Skin epidermis (tissue), 12 donors: Measurements from ENCODE around the gene CHURC1.

Source experiments
- H3K27ac ChIP-seq, 21 experiments: fragments of 200-600 bp; sonication (generic) in 11 of 21; one replicate each; pipeline ENCODE4 v1.5.0; 2020; ENCODE audit warnings: mild to moderate bottlenecking in 3 of 21, inconsistent platforms in 2 of 21, moderate library complexity in 2 of 21
- H3K4me3 ChIP-seq, 7 experiments: fragments of 200-600 bp; sonication (generic) in 2 of 7; one replicate each; pipeline ENCODE4 v1.5.0; 2020; ENCODE audit warnings: inconsistent platforms in 2 of 7, mild to moderate bottlenecking in 2 of 7, moderate library complexity in 1 of 7

Gene CHURC1

GRCh38 chr14:64914237-64915028 is at the start of gene CHURC1:
TSS of gene CHURC1 (plus strand) at chr14:64914455. CDS start at chr14:64914496, 41 bp downstream.
- Histone ChIP-seq H3K4me3 (peak within 1 kb of the TSS; percentile 57 to 98 (median 80)), H3K27ac (peak within 1 kb of the TSS; percentile 83 to 100 (median 97))

DNA sequence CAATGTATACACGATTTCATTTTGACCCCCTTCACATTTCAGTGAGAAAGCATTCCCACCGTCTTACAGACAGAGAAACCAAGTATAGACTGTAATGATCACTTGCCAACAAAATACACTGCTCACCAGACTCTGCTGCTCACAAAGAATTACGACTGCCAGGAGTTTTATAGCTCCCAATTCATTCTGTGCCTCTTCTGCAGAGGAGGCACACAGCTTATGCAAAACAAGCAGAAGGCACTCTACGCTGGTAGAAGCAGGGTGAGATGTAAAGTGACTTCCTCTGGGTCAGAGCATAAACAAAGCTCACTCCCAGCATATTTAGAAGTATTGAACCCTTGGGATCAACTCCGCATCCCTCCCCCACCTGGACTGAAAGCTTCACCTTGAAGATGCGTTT is 49.1 kb upstream of the CHURC1 start:
- no peak overlapping the region for H3K4me3 ChIP-seq
- no peak overlapping the region for H3K27ac ChIP-seq

DNA sequence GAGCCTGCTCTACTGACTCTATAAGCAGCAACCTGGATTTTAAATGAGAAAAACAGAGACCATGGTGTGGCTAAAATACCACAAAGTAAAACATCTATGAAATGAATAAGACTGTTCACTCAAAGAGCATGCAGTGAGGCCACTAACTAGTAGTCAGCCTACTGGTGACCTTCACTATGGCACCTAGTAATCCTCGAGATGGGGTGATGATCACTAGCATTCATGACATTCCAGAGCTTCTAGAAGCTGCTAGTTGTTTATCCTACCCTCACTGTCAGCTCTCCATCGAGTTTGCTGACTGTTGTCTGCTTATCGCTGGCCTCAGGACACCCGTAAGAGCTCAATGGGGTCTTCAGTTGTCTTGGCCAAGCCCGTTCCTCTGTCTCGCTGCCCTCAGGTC is 48.3 kb upstream of the CHURC1 start:
- Histone ChIP-seq H3K27ac (no peak overlapping the region), H3K4me3 (no peak overlapping the region)

DNA sequence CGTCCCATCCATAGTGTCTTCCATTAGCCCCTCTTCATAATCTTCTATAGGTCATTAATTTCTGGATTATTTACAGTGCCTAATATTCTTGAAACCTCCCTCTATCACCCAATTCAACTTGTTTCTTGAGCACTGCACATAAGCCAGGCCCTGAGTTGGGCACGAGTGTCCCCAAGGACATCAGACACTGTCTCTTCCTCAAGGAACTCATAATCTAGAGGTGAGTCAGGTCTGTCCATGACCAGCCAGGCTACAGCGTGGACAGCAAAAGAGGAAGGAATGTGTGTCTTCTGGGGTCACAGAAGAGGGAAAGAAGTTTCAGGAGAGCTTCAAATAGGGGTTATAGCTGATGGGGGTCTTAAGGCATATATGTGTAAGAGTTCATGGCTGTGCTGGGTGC is 47.1 kb upstream of the CHURC1 start:
- H3K4me3 ChIP-seq: no peak overlapping the region
- no peak overlapping the region for H3K27ac ChIP-seq

DNA sequence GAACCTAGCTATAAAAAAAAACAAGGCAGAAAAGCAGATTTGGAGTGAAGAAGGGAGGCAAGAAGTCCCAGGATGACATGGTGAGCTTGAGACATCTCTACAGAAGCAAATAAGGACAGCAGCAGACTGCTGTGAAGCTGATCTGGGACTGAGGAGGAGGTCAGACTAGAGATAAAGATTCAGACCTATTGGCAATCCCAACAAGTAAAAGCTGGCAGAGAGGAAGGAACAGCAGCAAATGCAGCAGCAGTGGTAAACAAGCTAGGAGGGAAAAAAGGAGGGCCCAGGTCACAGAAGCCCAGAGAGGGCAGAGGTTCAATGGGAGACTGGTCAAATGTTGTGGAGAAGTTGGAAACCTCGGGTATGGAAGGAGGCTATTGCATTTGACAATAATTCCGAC is 45.9 kb upstream of the CHURC1 start:
- Histone ChIP-seq H3K4me3 (no peak overlapping the region), H3K27ac (no peak overlapping the region)

DNA sequence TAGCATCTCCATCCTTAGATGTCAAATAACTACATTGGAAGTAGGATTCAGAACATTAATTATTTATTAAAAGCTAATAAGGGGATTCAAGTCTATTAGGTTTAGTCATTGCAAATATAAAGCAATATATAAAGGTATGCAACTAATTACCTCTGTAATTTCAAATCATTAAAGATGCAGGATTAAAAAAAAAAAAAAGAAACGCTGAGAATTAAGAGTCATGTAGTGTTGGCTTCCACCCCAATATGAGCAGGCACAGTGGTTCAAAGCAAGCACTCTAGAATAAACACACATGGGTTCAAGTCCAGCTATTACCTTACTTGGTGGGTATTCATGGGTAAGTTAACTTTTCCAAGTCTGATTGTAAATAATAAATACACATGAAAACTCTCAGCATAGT is 45.4 kb upstream of the CHURC1 start:
- Histone ChIP-seq H3K4me3 (no peak overlapping the region), H3K27ac (no peak overlapping the region)

DNA sequence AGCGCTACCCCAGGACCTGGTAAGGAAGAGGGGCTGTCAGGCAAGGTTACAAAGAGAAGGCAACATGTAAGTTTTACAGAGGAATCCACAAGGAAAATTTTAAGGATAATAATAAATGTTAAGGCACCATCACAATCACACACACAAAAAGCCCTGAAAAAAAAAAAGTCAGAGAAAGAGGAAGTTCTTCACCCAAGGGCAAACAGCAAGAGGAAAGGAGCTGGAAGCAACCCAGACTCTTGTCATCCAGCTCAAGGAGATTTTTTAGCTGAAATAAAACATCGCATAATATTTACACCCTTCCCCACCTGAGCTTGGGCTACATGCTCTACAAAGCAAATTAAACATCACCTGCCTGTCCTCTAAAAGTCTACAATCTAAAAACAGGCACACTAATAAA is 44.1 kb upstream of the CHURC1 start:
- Histone ChIP-seq H3K4me3 (no peak overlapping the region), H3K27ac (no peak overlapping the region)

GRCh38 chr14:64871344-64871743 is 42.9 kb upstream of the CHURC1 start:
- H3K27ac ChIP-seq: no peak overlapping the region

DNA sequence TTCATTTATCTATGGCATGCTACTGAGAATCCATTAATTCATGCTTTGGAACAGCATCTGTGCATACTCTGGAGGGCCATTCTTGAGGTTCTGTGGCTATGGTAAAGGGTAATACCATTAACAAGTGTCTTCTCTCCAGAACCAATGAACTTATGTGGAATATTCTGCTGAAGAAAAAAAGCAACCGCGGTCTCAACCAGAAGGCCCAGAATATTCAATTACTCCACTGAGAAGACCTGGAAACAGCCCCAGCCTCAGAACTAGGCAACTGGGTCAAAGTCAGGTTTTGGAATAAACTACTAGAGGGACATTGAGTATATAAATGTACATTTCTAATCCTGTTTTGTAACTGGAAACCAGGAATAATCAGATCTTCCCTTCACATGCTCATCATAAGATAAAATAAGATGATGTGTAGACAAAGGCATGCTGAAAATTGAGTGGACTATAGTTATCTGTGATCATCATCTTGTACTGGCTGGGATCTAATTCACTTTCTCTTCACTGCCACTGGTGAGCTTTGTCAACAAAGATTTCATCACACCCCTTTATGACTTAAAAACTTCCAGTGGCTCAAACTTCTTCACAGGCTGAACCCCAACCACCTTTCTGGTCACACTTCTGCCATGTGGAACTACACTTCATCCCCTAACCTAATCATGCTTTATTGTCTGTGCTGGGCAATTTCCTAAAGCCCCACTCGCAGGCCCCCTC is 40.6 kb upstream of the CHURC1 start:
- Histone ChIP-seq H3K4me3 (no peak overlapping the region), H3K27ac (no peak overlapping the region)

More at GRCh38 chr14:64871344-64871743, 42.9 kb upstream of the CHURC1 start:
- H3K4me3 ChIP-seq: no peak overlapping the region

- Histone ChIP-seq H3K27ac (no peak overlapping the region), H3K4me3 (no peak overlapping the region)
Observed at GRCh38 chr14:64875350-64875749, 38.9 kb upstream of the CHURC1 start.

- Histone ChIP-seq H3K27ac (no peak overlapping the region), H3K4me3 (no peak overlapping the region)
Observed at GRCh38 chr14:64877846-64878245, 36.4 kb upstream of the CHURC1 start.

DNA sequence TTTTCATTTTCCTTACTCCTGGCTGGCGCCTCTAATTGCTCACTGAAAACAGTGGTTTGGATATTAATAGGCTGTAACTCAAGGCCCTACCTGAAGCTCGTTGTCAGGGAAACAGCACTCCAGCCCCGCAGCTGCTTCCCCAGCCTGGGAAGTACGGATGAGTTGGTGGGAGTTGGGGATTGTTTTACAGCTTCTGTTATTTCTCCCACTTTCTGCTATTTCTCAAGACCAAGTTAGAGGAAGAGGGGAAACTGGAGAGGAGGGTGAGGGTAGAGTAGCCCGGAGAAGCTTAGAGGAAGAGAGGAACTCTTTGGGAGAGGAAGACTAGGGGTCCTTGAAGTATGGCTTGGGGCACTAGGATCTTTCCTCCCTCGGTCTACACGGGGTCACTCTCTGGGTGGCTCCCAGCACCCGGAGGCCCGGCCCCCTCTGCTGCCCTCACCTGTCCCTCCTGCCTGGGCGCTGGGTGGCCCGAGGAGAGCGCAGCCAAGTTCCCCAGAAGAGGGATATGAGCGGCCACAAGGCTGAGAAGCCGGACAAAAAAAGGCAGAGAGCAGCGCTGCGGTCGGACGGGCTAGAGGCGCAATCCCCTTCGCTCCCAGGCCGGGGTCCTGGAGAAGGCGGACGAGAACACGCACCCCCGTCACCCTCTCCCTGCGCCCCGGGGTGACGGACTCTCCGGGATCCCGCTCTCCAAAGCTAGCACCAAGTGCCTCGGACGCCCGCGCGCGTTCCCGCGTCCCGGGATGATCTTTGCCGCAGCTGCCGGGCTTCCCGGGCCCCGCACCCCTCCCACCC is 35.2 kb upstream of the CHURC1 start:
- Histone ChIP-seq H3K27ac (no peak overlapping the region), H3K4me3 (peak overlapping the region; percentile 35 to 64 (median 40))

DNA sequence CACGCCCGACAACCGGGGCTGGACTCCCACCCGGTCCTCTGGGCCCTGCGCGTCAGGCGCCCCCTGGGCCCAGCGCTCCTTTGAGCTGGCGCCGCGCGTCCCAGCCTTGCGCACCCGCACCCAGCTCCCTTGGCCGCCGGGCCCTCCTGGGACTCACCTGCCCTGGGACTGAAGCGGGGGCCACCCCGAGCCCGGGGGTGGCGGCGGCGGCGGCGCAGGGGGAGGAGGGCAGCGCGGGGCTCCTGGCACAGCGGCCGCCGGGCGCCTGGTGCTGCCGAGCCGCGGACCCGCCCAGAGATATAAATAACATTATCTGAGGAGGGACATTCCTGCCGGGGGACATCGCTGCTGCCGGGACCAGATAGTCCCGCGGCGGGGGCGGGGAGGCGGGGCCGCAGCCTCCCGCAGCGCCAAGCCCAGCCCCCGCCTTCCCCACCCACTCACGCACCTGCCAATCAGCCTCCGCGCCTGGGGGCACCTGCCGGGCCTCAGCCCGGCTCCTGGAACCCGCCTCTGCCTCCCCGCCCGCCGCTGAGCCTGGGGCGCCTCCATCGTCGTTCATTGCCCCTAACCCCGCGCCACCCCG is 34.5 kb upstream of the CHURC1 start, which contains the start of gene SPTB:
Gene SPTB, minus strand, starts transcription at position 273 of the 586 bp plus-strand sequence. CDS start 56,813 bp downstream, outside the sequence.
- Histone ChIP-seq H3K27ac (peak within 1 kb of the TSS in 1 of 21 experiments; percentile 12), H3K4me3 (peak within 1 kb of the TSS; percentile 35 to 64 (median 40))

DNA sequence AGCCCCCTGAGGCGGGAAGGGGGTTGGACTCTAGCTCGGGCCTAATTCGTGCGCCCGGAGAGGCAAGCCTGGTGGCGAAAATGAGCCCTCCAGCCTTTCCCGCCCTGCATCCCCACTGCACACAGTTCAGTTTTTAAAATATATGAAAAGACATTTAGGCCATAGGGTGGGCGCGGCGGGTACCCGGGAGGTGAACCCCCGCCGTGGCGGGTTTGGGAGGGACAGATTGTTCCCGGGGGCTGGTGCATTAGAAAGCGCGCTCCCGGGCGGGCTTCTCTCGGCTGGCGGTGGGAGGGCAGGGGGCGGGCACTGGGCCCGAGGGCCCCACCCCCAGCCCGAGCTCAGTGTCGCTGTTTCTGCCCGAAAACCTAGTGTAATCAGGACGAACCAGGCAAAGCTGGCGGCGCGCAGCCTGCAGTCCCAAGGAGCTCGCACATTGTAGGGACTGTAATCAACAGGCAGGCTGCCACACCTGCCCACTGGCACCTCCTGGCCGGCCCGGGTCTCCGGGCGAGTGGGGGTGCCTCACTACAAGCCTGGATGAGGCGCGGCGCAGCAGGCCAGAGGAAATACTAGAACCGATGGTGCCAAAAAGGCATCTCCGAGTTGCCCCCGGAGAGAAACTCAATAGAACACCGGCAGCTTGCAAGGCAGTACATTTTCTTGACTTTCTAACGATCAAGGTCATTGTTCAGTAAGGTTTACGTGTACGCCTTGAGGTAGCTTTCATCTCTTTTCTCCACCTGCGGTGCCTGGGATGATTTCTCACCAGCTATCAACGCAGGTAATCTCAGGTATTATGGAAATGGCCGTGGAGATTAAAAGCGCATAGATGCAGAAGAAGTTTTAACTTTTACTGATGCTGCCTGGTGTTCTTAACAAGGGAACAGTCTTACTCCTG is 33.8 kb upstream of the CHURC1 start:
- Histone ChIP-seq H3K27ac (peak overlapping the region in 1 of 21 experiments; percentile 12), H3K4me3 (peak overlapping the region; percentile 35 to 64 (median 40))

DNA sequence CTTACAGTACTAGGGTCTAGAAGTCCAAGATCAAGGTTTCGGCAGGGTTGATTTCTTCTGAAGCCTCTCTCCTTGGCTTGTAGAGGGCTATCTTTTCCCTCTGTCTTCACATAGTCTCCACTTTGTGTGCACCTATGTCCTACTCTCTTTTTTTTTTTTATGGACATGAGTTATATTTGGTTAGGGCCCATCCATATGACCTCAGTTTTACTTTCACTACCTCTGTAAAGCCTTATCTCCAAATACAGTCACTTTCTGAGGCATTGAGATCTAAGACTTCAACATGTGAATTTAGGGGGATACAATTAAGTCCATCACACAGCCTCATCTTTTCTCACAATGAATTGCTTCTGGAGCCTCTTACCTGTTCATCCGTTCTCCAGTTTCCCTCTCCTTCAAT is 28.7 kb upstream of the CHURC1 start:
- Histone ChIP-seq H3K4me3 (no peak overlapping the region), H3K27ac (no peak overlapping the region)

DNA sequence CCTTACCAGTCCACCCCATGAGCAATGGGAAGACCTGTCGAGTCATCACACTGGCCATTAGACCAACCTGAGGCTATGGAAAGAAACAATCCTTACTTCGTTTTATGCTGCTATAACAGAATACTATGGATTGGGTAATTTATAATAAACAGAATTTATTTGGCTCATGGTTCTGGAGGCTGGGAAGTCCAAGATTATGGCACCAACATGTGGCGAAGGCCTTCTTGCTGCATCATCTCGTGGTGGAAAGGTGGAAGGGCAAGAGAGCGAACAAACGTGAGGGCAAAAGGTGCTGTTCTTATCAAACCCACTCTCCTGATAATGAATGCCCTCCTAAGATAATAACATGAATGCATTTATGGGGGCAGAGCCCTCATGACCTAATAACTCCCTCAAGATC is 24.9 kb upstream of the CHURC1 start:
- Histone ChIP-seq H3K4me3 (no peak overlapping the region), H3K27ac (no peak overlapping the region)

- Histone ChIP-seq H3K4me3 (no peak overlapping the region), H3K27ac (no peak overlapping the region)
Observed at GRCh38 chr14:64891173-64891838, 22.9 kb upstream of the CHURC1 start.

- Histone ChIP-seq H3K27ac (no peak overlapping the region), H3K4me3 (no peak overlapping the region)
Observed at GRCh38 chr14:64891839-64892375, 22.3 kb upstream of the CHURC1 start.
